ENCODE measurements around the gene SHPK. TPM values are rescaled to one million over a fixed set of nuclear protein-coding genes. Genes with fewer than 3 reads are reported as not detected.

The SHPK gene
- total and polyA plus RNA-seq, 4 donors = 9.3 to 66.6 (median 17.0) TPM

DNA sequence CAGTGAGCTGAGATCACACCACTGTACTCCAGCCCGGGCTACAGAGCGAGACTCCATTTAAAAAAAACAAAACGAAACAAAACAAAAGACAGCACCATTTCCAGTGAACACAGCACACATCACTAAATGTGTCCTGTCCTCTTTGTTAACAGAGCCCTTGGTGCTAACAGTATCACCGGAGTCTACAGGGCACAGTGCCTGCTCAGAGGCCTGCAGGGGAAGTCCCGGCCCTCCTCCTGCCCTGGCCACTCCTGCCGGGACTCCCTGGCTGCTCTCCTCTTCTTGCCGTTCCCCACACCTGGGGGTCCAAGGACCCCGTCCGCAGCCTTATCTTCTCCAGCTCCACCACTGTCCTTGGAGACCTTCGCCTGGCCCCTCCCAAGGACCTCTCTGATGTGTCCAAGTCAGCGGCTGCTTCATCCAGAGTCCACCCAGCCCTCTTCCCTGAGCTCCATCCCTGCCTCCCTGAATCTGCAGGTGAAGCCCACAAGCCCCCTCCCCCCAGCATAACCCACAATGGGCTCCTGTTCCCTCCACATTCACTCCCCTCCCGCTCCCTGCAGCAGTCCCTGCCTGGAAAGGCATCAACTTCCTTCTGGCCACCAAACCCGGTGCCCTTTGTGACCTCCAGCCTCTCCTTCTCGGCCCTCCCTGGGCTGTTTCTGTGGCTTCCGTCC lies 35.4 kb downstream of the SHPK start:
- Histone ChIP-seq H3K9ac (ENCODE audit: low read depth in 1 of 2, low read length in 2 of 2) (no peak overlapping the region), H3K36me3 (ENCODE audit: control insufficient read depth in 4 of 4, insufficient read depth in 3 of 4, low read depth in 1 of 4, low read length in 3 of 4) (peaks cover 0 to 27% (median 11%) of the 10 kb centered on the region in 4 donors), H3K4me3 (ENCODE audit: low read depth in 1 of 3, low read length in 3 of 3) (no peak overlapping the region), H3K9me3 (ENCODE audit: control insufficient read depth in 4 of 4, low read length in 3 of 4) (no peaks in the 10 kb centered on the region), H3K27me3 (ENCODE audit: control insufficient read depth in 4 of 4, insufficient read depth in 4 of 4, low read length in 3 of 4) (no peaks in the 10 kb centered on the region), H3K4me1 (ENCODE audit: control insufficient read depth in 4 of 4, insufficient read depth in 4 of 4, low read length in 3 of 4) (no peaks in the 10 kb centered on the region), H3K27ac (ENCODE audit: low read depth in 1 of 2, low read length in 2 of 2) (no peak overlapping the region)
- DNase-seq (ENCODE audit: low spot score) = no peak
- 93% methylated on average over 15 of the region's 15 CpGs for WGBS
- TF ChIP-seq, protein P1, sequence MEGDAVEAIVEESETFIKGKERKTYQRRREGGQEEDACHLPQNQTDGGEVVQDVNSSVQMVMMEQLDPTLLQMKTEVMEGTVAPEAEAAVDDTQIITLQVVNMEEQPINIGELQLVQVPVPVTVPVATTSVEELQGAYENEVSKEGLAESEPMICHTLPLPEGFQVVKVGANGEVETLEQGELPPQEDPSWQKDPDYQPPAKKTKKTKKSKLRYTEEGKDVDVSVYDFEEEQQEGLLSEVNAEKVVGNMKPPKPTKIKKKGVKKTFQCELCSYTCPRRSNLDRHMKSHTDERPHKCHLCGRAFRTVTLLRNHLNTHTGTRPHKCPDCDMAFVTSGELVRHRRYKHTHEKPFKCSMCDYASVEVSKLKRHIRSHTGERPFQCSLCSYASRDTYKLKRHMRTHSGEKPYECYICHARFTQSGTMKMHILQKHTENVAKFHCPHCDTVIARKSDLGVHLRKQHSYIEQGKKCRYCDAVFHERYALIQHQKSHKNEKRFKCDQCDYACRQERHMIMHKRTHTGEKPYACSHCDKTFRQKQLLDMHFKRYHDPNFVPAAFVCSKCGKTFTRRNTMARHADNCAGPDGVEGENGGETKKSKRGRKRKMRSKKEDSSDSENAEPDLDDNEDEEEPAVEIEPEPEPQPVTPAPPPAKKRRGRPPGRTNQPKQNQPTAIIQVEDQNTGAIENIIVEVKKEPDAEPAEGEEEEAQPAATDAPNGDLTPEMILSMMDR (IDR thresholded peaks at IDR 0.05; ENCODE audit: low read depth, low read length, missing input control) = no peak
- TF ChIP-seq, protein P2, sequence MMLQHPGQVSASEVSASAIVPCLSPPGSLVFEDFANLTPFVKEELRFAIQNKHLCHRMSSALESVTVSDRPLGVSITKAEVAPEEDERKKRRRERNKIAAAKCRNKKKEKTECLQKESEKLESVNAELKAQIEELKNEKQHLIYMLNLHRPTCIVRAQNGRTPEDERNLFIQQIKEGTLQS (IDR thresholded peaks at IDR 0.05) = no peak
- TF ChIP-seq FOXA2 (IDR thresholded peaks at IDR 0.05) = no peak
- no peak for TF ChIP-seq SP1 (IDR thresholded peaks at IDR 0.05)
- no peak for TF ChIP-seq EGR1 (IDR thresholded peaks at IDR 0.05; ENCODE audit: low read depth in 2 of 2)
- TF ChIP-seq YY1 (IDR thresholded peaks at IDR 0.05) = no peak
- no peak for TF ChIP-seq TAF1 (conservative IDR thresholded peaks at IDR 0.05)
- no peak for TF ChIP-seq FOXA1 (IDR thresholded peaks at IDR 0.05)
- TF ChIP-seq HNF4G (IDR thresholded peaks at IDR 0.05) = no peak
- no peak for TF ChIP-seq GABPA (IDR thresholded peaks at IDR 0.05 in 1 of 2, conservative IDR thresholded peaks at IDR 0.05 in 1 of 2)

DNA sequence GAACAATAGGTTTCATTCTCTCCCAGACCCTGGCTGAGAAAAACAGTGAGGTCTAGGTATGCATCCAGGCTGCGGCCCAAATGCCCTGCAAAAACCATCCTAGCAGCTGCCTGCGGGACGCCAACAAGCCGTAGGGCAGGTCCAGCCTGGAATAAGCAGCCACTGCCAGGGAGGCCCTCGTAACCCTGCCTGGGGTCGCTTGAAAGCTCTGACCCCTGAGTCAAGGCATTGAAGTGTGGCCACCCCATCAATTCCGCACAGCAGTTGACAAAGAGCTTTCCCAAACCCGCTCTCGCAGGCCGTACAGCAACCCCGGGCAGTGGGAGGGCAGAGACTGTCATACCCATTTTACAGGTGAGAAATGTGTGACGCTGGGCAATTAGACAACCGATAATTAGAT lies 38.0 kb downstream of the SHPK start:
- H3K27ac ChIP-seq (ENCODE audit: low read depth in 1 of 2, low read length in 2 of 2) = no peak overlapping the region
- no peak overlapping the region for H3K4me3 ChIP-seq (ENCODE audit: low read depth in 1 of 3, low read length in 3 of 3)
- no peak for TF ChIP-seq YY1 (IDR thresholded peaks at IDR 0.05)
- TF ChIP-seq, protein P3, sequence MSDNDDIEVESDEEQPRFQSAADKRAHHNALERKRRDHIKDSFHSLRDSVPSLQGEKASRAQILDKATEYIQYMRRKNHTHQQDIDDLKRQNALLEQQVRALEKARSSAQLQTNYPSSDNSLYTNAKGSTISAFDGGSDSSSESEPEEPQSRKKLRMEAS (IDR thresholded peaks at IDR 0.05) = no peak
- TF ChIP-seq, protein P1 (IDR thresholded peaks at IDR 0.05; ENCODE audit: low read depth, low read length, missing input control) = no peak
- no peak for TF ChIP-seq EGR1 (IDR thresholded peaks at IDR 0.05; ENCODE audit: low read depth in 2 of 2)
- TF ChIP-seq, protein P2 (IDR thresholded peaks at IDR 0.05) = no peak
- TF ChIP-seq HNF4G (IDR thresholded peaks at IDR 0.05) = no peak
- TF ChIP-seq RXRA (IDR thresholded peaks at IDR 0.05) = no peak
- TF ChIP-seq GABPA (IDR thresholded peaks at IDR 0.05 in 1 of 2, conservative IDR thresholded peaks at IDR 0.05 in 1 of 2) = no peak
- TF ChIP-seq SP1 (IDR thresholded peaks at IDR 0.05) = no peak
- TF ChIP-seq FOXA2 (IDR thresholded peaks at IDR 0.05) = no peak
- TF ChIP-seq HNF4A (conservative IDR thresholded peaks at IDR 0.05) = no peak
- no peak for TF ChIP-seq FOXA1 (IDR thresholded peaks at IDR 0.05)
- no peak for TF ChIP-seq JUND (IDR thresholded peaks at IDR 0.05)
- TF ChIP-seq NR2F2 (IDR thresholded peaks at IDR 0.05) = no peak
- H3K9me3 ChIP-seq (ENCODE audit: control insufficient read depth in 4 of 4, low read length in 3 of 4) = no peaks in the 10 kb centered on the region
- H3K27me3 ChIP-seq (ENCODE audit: control insufficient read depth in 4 of 4, insufficient read depth in 4 of 4, low read length in 3 of 4) = no peaks in the 10 kb centered on the region
- WGBS = 94% methylated on average over 13 of the region's 13 CpGs
- DNase-seq (ENCODE audit: low spot score) = no peak
- H3K36me3 ChIP-seq (ENCODE audit: control insufficient read depth in 4 of 4, insufficient read depth in 3 of 4, low read depth in 1 of 4, low read length in 3 of 4) = peaks cover 2 to 31% (median 6%) of the 10 kb centered on the region in 4 donors
- H3K9ac ChIP-seq (ENCODE audit: low read depth in 1 of 2, low read length in 2 of 2) = no peak overlapping the region
- H3K4me1 ChIP-seq (ENCODE audit: control insufficient read depth in 4 of 4, insufficient read depth in 4 of 4, low read length in 3 of 4) = no peaks in the 10 kb centered on the region
